GM23338 (cell line): ENCODE data around the gene AGAP1. TPM values are rescaled to one million over a fixed set of nuclear protein-coding genes. Genes with fewer than 3 reads are reported as not detected.

ENCODE experiments used
- ATAC-seq: fragments of 200-7000 bp; cut with Tn5 transposase; 3 replicates; pipeline ENCODE4 v1.9.1; 2020
- DNase-seq: peaks from one replicate; pipeline ENCODE4 v3.0.0-alpha.2; 2015; ENCODE audit warnings: low spot score
- H2AFZ ChIP-seq: fragments of 200-600 bp; sonication (generic); 2 replicates; pipeline ENCODE4 v1.8.0; 2016; ENCODE audit warnings: antibody characterized with exemption, mild to moderate bottlenecking, moderate library complexity
- H3F3A ChIP-seq: fragments of 200-600 bp; sonication (generic); replicated peaks from 2 replicates; pipeline ENCODE4 v1.8.0; 2017; ENCODE audit warnings: antibody characterized with exemption, mixed run types, low read depth
- H3K27ac ChIP-seq: fragments of 200-600 bp; sonication (generic); 2 replicates; pipeline ENCODE4 v1.6.1; 2016; ENCODE audit warnings: low read depth
- H3K27me3 ChIP-seq: fragments of 200-600 bp; sonication (generic); 2 replicates; pipeline ENCODE4 v1.8.0; 2016; ENCODE audit warnings: mild to moderate bottlenecking, mixed run types, moderate library complexity; ENCODE audit not compliant: insufficient read depth
- H3K36me3 ChIP-seq: fragments of 200-600 bp; sonication (generic); 2 replicates; pipeline ENCODE4 v1.8.0; 2016; ENCODE audit warnings: mild to moderate bottlenecking; ENCODE audit not compliant: insufficient read depth
- H3K4me1 ChIP-seq: fragments of 200-600 bp; sonication (generic); 2 replicates; pipeline ENCODE4 v1.8.0; 2016; ENCODE audit warnings: mild to moderate bottlenecking, moderate library complexity; ENCODE audit not compliant: insufficient read depth
- H3K4me2 ChIP-seq: fragments of 200-600 bp; sonication (generic); 2 replicates; pipeline ENCODE4 v1.7.1; 2017; ENCODE audit warnings: mixed run types
- H3K4me3 ChIP-seq: fragments of 200-600 bp; sonication (generic); 2 replicates; pipeline ENCODE4 v1.6.1; 2016; ENCODE audit warnings: mixed run types
- H3K79me2 ChIP-seq: fragments of 200-600 bp; sonication (generic); replicated peaks from 2 replicates; pipeline ENCODE4 v1.8.0; 2017; ENCODE audit warnings: mild to moderate bottlenecking; ENCODE audit not compliant: insufficient read depth
- H3K9me2 ChIP-seq: fragments of 200-600 bp; sonication (generic); 2 replicates; pipeline ENCODE4 v1.8.0; 2017; ENCODE audit not compliant: insufficient read depth
- H4K20me1 ChIP-seq: fragments of 200-600 bp; sonication (generic); replicated peaks from 2 replicates; pipeline ENCODE4 v1.8.0; 2017; ENCODE audit warnings: mild to moderate bottlenecking; ENCODE audit not compliant: insufficient read depth
- H3K27ac Mint-ChIP-seq: 2 replicates; pipeline ENCODE4 v1.8.0; 2020; ENCODE audit warnings: inconsistent platforms, mild to moderate bottlenecking, moderate library complexity, mixed read lengths
- H3K27me3 Mint-ChIP-seq: 3 replicates; pipeline ENCODE4 v1.8.0; 2022; ENCODE audit warnings: low read depth, mild to moderate bottlenecking, moderate library complexity, mixed read lengths, inconsistent platforms; ENCODE audit not compliant: insufficient read depth, poor library complexity
- H3K36me3 Mint-ChIP-seq: 3 replicates; pipeline ENCODE4 v1.8.0; 2021; ENCODE audit warnings: low read depth, mild to moderate bottlenecking, inconsistent platforms, moderate library complexity, mixed read lengths
- H3K4me1 Mint-ChIP-seq: 3 replicates; pipeline ENCODE4 v1.8.0; 2020; ENCODE audit warnings: mild to moderate bottlenecking, inconsistent platforms, mixed read lengths
- H3K4me3 Mint-ChIP-seq: 3 replicates; pipeline ENCODE4 v1.8.0; 2021; ENCODE audit warnings: moderate library complexity, mild to moderate bottlenecking, inconsistent platforms, mixed read lengths
- H3K9me3 Mint-ChIP-seq: 3 replicates; pipeline ENCODE4 v1.8.0; 2020; ENCODE audit warnings: moderate library complexity, mild to moderate bottlenecking, inconsistent platforms, mixed read lengths
- POLR2AphosphoS5 ChIP-seq: IDR thresholded peaks from 2 replicates; pipeline ENCODE4 v1.6.1; 2016; ENCODE audit warnings: antibody characterized with exemption, low read depth
- REST ChIP-seq: IDR thresholded peaks from one replicate; pipeline ENCODE4 v1.6.1; 2018; ENCODE audit warnings: antibody characterized with exemption; ENCODE audit not compliant: unreplicated experiment
- STAT1 ChIP-seq: IDR thresholded peaks from one replicate; pipeline ENCODE4 v1.6.1; 2016; ENCODE audit warnings: antibody characterized with exemption; ENCODE audit not compliant: unreplicated experiment
- ZNF331 ChIP-seq: fragments of 250-450 bp; sonication (Bioruptor Pico); IDR thresholded peaks from 2 replicates; pipeline ENCODE4 v1.5.0; 2020; ENCODE audit warnings: low read depth, mild to moderate bottlenecking, moderate library complexity
- polyA plus RNA-seq: library from polyadenylated mRNA; unstranded; fragments of >200 nt; fragmentation: Nextera tagmentation; extraction: Ambion mirVana; gene quantifications from 2 replicates; pipeline ENCODE4 v1.2.1, GENCODE V29; 2016
- total RNA-seq: library from RNA; depleted of rRNA; stranded (reverse); fragments of >200 nt; shearing (Covaris generic); gene quantifications from 2 replicates; pipeline ENCODE4 v1.2.3, GENCODE V29; 2014
- TF ChIP-seq, protein P1 (sequence below): IDR thresholded peaks from 2 replicates; pipeline ENCODE4 v1.6.1; 2016; ENCODE audit warnings: antibody characterized with exemption

AGAP1 gene
- total and polyA plus RNA-seq, 2 experiments from 2014 or later: 13.3 to 27.9 TPM

GRCh38 chr2:235937526-235937925, 443.7 kb downstream of the AGAP1 start:
- no peak overlapping the region for H3K4me2 ChIP-seq
- H3F3A ChIP-seq: no peaks in the 10 kb centered on the region
- Mint-ChIP-seq H3K27me3 (peaks cover 4% of the 10 kb centered on the region), H3K4me3 (no peak overlapping the region), H3K27ac (no peak overlapping the region), H3K9me3 (no peaks in the 10 kb centered on the region), H3K36me3 (peaks cover 8% of the 10 kb centered on the region; the same call in 2 of the 3 replicates), H3K4me1 (peaks cover 16% of the 10 kb centered on the region)
- no peak overlapping the region for H3K27ac ChIP-seq
- no peak for ATAC-seq
- no peaks in the 10 kb centered on the region for H3K9me2 ChIP-seq
- H4K20me1 ChIP-seq: no peaks in the 10 kb centered on the region; the same call in 1 of the 2 replicates
- H2AFZ ChIP-seq: no peak overlapping the region
- DNase-seq: no peak
- H3K4me1 ChIP-seq: peaks cover 4% of the 10 kb centered on the region; the same call in 1 of the 2 replicates
- no peaks in the 10 kb centered on the region for H3K79me2 ChIP-seq
- no peaks in the 10 kb centered on the region for H3K36me3 ChIP-seq
- no peak overlapping the region for H3K4me3 ChIP-seq
- H3K27me3 ChIP-seq: no peaks in the 10 kb centered on the region
- TF ChIP-seq POLR2AphosphoS5: no peak
- TF ChIP-seq, protein P1, sequence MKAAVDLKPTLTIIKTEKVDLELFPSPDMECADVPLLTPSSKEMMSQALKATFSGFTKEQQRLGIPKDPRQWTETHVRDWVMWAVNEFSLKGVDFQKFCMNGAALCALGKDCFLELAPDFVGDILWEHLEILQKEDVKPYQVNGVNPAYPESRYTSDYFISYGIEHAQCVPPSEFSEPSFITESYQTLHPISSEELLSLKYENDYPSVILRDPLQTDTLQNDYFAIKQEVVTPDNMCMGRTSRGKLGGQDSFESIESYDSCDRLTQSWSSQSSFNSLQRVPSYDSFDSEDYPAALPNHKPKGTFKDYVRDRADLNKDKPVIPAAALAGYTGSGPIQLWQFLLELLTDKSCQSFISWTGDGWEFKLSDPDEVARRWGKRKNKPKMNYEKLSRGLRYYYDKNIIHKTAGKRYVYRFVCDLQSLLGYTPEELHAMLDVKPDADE: no peak
- no peak for TF ChIP-seq REST

DNA sequence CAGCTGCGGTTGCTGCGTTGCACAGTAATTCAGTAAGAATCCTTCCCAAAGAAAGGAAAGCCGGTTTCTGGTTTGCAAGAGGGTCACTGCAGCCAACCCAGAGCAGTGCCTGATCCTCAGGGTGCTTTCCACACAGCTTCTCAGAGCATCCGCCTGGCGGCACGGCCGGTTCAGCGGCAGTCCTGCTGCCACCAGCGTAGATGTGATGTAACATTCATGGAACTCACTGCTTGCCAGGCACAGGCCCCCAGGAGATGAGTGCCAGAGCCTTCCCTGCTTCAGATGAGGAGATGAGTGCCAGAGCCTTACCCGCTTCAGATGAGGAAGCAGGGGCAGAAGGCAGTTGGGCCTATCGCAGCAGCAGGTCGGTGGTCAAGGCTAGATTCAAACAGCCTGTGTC, 444.1 kb downstream of the AGAP1 start:
- H3K9me2 ChIP-seq: no peaks in the 10 kb centered on the region
- H3F3A ChIP-seq: no peaks in the 10 kb centered on the region
- Mint-ChIP-seq H3K27ac (no peak overlapping the region), H3K36me3 (peaks cover 8% of the 10 kb centered on the region; the same call in 2 of the 3 replicates), H3K9me3 (no peaks in the 10 kb centered on the region), H3K4me1 (peaks cover 16% of the 10 kb centered on the region), H3K27me3 (peaks cover 4% of the 10 kb centered on the region), H3K4me3 (no peak overlapping the region)
- no peaks in the 10 kb centered on the region; the same call in 1 of the 2 replicates for H4K20me1 ChIP-seq
- no peaks in the 10 kb centered on the region for H3K36me3 ChIP-seq
- H2AFZ ChIP-seq: no peak overlapping the region
- no peak for ATAC-seq
- no peaks in the 10 kb centered on the region for H3K27me3 ChIP-seq
- H3K4me1 ChIP-seq: peaks cover 4% of the 10 kb centered on the region; the same call in 1 of the 2 replicates
- TF ChIP-seq STAT1 (no peak), ZNF331 (CRISPR knock-in tag) (no peak), POLR2AphosphoS5 (no peak)
- no peak overlapping the region for H3K27ac ChIP-seq
- DNase-seq: no peak
- H3K4me3 ChIP-seq: no peak overlapping the region
- no peak overlapping the region for H3K4me2 ChIP-seq
- H3K79me2 ChIP-seq: no peaks in the 10 kb centered on the region

DNA sequence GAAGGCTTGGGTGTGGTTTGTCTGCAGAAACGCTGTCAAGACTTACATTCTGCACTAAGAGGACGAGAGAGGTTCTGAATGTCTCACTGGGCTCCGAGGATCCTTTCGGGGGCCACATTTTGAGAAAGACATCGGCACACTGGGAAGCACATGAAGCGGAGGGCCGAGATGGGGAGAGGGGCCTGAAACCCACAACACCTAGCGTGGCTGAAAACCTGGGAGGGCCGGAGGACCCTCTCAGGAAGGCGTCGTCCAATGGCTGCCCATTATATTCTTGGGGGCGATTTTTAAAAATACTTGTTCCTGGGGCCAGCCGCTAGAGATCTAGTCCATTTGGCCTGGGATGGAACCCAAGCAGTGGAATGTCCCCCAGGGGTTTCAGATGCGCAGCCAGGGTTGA, 444.8 kb downstream of the AGAP1 start:
- Mint-ChIP-seq H3K4me3 (no peak overlapping the region), H3K4me1 (peaks cover 16% of the 10 kb centered on the region), H3K27ac (no peak overlapping the region), H3K27me3 (peaks cover 5% of the 10 kb centered on the region), H3K9me3 (no peaks in the 10 kb centered on the region), H3K36me3 (peaks cover 8% of the 10 kb centered on the region; the same call in 2 of the 3 replicates)
- H3F3A ChIP-seq: no peaks in the 10 kb centered on the region
- H3K36me3 ChIP-seq: no peaks in the 10 kb centered on the region
- no peak for DNase-seq
- no peaks in the 10 kb centered on the region for H3K27me3 ChIP-seq
- H3K4me1 ChIP-seq: peaks cover 4% of the 10 kb centered on the region; the same call in 1 of the 2 replicates
- no peaks in the 10 kb centered on the region for H3K9me2 ChIP-seq
- no peak overlapping the region for H3K4me3 ChIP-seq
- no peaks in the 10 kb centered on the region; the same call in 1 of the 2 replicates for H4K20me1 ChIP-seq
- no peak overlapping the region for H2AFZ ChIP-seq
- no peak for ATAC-seq
- no peak overlapping the region for H3K4me2 ChIP-seq
- no peaks in the 10 kb centered on the region for H3K79me2 ChIP-seq
- H3K27ac ChIP-seq: no peak overlapping the region
- no peak for TF ChIP-seq STAT1
